ES-I3 (cell line): ENCODE results near the gene MYMK.
A peak's percentile ranks its signal among the peaks of the same experiment; 100 is the strongest.

Source experiments
- H3K36me3 ChIP-seq: 2 replicates; pipeline ENCODE4 v1.6.1; 2013; ENCODE audit warnings: mild to moderate bottlenecking, low read length, control low read depth, moderate library complexity; ENCODE audit not compliant: insufficient read depth
- H3K4me1 ChIP-seq: 2 replicates; pipeline ENCODE4 v1.6.1; 2013; ENCODE audit warnings: mild to moderate bottlenecking, control low read depth, low read length; ENCODE audit not compliant: insufficient read depth
- H3K9ac ChIP-seq: 2 replicates; pipeline ENCODE4 v1.6.1; 2013; ENCODE audit warnings: low read depth, mild to moderate bottlenecking, low read length, moderate library complexity
- H3K9me3 ChIP-seq: 2 replicates; pipeline ENCODE4 v1.6.1; 2013; ENCODE audit warnings: mild to moderate bottlenecking, low read length, moderate library complexity; ENCODE audit not compliant: control insufficient read depth, insufficient read depth

MYMK gene

GRCh38 chr9:133514460-133515239, 10.1 kb downstream of the MYMK start:
- Histone ChIP-seq H3K9me3 (no peaks in the 10 kb centered on the region), H3K36me3 (no peaks in the 10 kb centered on the region), H3K9ac (no peak overlapping the region), H3K4me1 (peaks cover 4% of the 10 kb centered on the region; the same call in 1 of the 2 replicates)

- no peak overlapping the region for H3K9ac ChIP-seq
- H3K4me1 ChIP-seq = peaks cover 12% of the 10 kb centered on the region
- no peaks in the 10 kb centered on the region for H3K36me3 ChIP-seq
- no peaks in the 10 kb centered on the region for H3K9me3 ChIP-seq
Measured at GRCh38 chr9:133513214-133514100, 11.3 kb downstream of the MYMK start.

GRCh38 chr9:133512253-133513213, 12.2 kb downstream of the MYMK start:
- Histone ChIP-seq H3K9ac (no peak overlapping the region), H3K36me3 (no peaks in the 10 kb centered on the region), H3K4me1 (peaks cover 12% of the 10 kb centered on the region), H3K9me3 (no peaks in the 10 kb centered on the region)

- no peak overlapping the region for H3K9ac ChIP-seq
- H3K36me3 ChIP-seq = no peaks in the 10 kb centered on the region
- H3K9me3 ChIP-seq = no peaks in the 10 kb centered on the region
- peaks cover 12% of the 10 kb centered on the region for H3K4me1 ChIP-seq
Measured at GRCh38 chr9:133511607-133512006, 13.2 kb downstream of the MYMK start.

GRCh38 chr9:133510926-133511505, 13.7 kb downstream of the MYMK start:
- peaks cover 12% of the 10 kb centered on the region for H3K4me1 ChIP-seq
- no peaks in the 10 kb centered on the region for H3K9me3 ChIP-seq
- no peak overlapping the region for H3K9ac ChIP-seq
- no peaks in the 10 kb centered on the region for H3K36me3 ChIP-seq

- Histone ChIP-seq H3K36me3 (no peaks in the 10 kb centered on the region), H3K9ac (peak overlapping the region; percentile 21; the same call in 1 of the 2 replicates)
Measured at GRCh38 chr9:133509179-133510083, 15.3 kb downstream of the MYMK start.

GRCh38 chr9:133508046-133508445, 16.7 kb downstream of the MYMK start:
- H3K9ac ChIP-seq = no peak overlapping the region
- no peaks in the 10 kb centered on the region for H3K36me3 ChIP-seq
- no peaks in the 10 kb centered on the region for H3K9me3 ChIP-seq
- H3K4me1 ChIP-seq = peaks cover 12% of the 10 kb centered on the region

More at GRCh38 chr9:133509179-133510083, 15.3 kb downstream of the MYMK start:
- H3K9me3 ChIP-seq = no peaks in the 10 kb centered on the region
- H3K4me1 ChIP-seq = peaks cover 12% of the 10 kb centered on the region

GRCh38 chr9:133507246-133507965, 17.4 kb downstream of the MYMK start:
- Histone ChIP-seq H3K36me3 (no peaks in the 10 kb centered on the region), H3K9ac (no peak overlapping the region), H3K9me3 (no peaks in the 10 kb centered on the region), H3K4me1 (peaks cover 12% of the 10 kb centered on the region)

GRCh38 chr9:133506653-133507038, 18.1 kb downstream of the MYMK start:
- H3K9me3 ChIP-seq = peaks cover 6% of the 10 kb centered on the region
- H3K36me3 ChIP-seq = no peaks in the 10 kb centered on the region
- peaks cover 12% of the 10 kb centered on the region for H3K4me1 ChIP-seq
- no peak overlapping the region for H3K9ac ChIP-seq

- Histone ChIP-seq H3K36me3 (no peaks in the 10 kb centered on the region), H3K9me3 (peaks cover 6% of the 10 kb centered on the region), H3K9ac (no peak overlapping the region), H3K4me1 (peaks cover 12% of the 10 kb centered on the region)
Measured at GRCh38 chr9:133505901-133506652, 18.7 kb downstream of the MYMK start.

GRCh38 chr9:133505186-133505830, 19.5 kb downstream of the MYMK start:
- H3K9ac ChIP-seq = no peak overlapping the region
- peaks cover 12% of the 10 kb centered on the region for H3K4me1 ChIP-seq
- no peaks in the 10 kb centered on the region for H3K36me3 ChIP-seq
- H3K9me3 ChIP-seq = peaks cover 6% of the 10 kb centered on the region
